ENCODE measurements around the gene SBK2.
A peak's percentile ranks its signal among the peaks of the same experiment; 100 is the strongest.

Gene SBK2

GRCh38 chr19:55484593-55485438, 52.1 kb downstream of the SBK2 start, which contains the start of gene NAT14:
NAT14 (plus strand) TSS chr19:55485188; CDS start chr19:55485709, 521 bp downstream.
- DNase-seq = peak; percentile 69

DNA sequence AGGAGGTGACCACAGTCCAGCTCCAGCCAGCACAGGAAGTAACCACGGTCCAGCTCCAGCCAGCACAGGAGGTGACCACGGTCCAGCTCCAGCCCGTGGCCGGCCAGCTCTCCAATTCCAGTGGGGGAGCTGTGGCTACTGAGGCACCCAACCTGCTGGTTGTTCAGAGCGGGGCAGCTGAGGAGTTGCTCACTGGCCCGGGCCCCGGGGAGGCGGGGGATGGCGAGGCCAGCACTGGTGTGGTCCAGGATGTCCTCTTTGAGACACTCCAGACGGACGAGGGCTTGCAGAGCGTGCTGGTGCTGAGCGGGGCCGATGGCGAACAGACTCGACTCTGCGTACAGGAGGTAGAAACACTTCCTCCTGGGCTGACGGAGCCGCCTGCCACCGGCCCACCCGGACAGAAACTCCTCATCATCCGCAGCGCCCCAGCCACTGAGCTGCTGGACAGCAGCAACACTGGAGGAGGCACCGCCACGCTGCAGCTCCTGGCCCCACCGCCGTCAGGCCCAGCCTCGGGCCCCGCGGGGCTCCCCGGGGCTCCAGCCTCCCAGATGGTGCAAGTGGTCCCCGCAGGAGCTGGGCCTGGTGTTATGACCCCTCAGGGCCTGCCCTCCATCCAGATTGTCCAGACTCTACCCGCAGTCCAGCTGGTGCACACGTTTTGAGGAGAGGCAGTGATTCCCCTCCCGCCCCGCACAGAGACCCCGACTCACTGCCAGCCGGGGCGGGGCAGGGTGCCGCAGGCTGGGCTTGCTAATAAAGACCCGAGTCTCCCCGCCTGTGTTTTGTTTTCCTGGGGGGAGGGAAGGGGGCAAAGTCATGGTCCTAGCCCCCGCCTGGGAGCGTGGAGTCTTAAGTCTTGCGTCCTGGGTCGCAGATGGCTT, 53.0 kb downstream of the SBK2 start:
- no peak for DNase-seq

DNA sequence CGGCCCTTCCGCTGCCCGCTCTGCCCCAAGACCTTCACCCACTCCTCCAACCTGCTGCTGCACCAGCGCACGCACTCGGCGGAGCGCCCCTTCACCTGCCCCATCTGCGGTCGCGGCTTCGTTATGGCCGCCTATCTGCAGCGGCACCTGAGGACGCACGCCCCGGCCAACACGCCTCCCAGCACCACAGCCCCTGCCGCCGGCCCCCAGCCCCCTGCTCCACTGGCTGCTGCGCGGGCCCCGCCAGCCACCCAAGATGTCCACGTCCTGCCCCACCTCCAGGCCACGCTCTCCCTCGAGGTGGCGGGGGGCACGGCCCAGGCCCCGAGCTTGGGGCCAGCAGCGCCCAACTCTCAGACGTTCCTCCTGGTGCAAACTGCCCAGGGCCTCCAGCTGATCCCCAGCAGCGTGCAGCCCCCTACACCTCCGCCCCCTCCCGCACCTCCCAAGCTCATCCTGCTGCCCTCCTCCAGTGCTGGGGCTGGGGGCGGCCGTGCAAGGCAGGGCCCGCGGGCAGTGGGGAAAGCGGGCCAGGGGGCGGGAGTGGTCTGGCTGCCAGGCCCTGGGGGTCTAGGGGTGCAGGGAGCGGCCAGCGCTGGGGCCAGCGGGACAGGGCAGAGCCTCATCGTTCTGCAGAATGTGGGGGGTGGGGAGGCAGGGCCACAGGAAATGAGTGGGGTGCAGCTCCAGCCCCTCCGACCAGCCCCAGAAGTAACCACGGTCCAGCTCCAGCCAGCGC, 53.8 kb downstream of the SBK2 start:
- no peak for DNase-seq

DNA sequence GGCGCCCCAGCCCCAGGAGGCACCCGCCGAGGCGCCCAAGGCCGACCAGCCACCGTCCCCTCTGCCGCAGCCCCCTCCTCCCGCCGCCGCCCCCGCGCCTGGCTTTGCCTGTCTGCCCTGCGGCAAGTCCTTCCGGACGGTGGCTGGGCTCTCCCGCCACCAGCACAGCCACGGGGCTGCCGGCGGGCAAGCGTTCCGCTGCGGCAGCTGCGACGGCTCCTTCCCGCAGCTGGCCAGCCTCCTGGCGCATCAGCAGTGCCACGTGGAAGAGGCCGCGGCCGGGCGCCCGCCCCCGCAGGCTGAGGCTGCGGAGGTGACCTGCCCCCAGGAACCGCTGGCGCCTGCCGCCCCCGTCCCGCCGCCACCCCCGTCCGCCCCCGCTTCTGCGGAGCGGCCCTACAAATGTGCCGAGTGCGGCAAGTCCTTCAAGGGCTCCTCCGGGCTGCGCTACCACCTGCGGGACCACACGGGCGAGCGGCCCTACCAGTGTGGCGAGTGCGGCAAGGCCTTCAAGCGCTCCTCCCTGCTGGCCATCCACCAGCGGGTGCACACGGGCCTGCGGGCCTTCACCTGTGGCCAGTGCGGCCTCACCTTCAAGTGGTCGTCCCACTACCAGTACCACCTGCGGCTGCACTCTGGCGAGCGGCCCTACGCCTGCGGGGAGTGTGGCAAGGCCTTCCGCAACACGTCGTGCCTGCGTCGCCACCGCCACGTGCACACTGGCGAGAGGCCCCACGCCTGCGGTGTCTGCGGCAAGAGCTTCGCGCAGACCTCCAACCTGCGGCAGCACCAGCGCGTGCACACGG, 54.6 kb downstream of the SBK2 start:
- DNase-seq = no peak

GRCh38 chr19:55481794-55482155, 55.2 kb downstream of the SBK2 start:
- DNase-seq = no peak

- no peak for DNase-seq
These were observed 55.7 kb downstream of the SBK2 start for GRCh38 chr19:55481148-55481793.

GRCh38 chr19:55479451-55480230, 57.3 kb downstream of the SBK2 start:
- DNase-seq = no peak

DNA sequence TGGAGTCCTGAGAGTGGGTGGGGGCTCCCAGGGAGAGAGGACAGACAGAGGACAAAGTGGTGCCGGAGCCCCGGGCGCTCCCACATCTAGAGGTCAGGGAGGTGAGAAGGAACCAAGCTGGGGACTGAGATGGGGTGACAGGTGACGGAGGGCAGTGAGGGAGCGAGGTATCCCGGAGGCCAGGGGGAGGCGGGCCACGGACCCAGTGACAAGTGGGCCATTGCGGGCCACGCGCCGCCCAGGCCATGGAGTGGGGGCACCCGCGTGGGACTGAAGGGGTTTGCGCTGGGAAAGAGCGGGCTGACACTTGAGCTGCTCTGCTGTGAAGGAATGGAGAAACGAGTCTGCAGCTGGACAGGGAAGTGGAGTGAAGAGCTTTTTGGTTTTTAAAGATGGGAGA, 57.9 kb downstream of the SBK2 start:
- DNase-seq = no peak
